ENCODE data around the gene PEX7. TPM values are rescaled to one million over a fixed set of nuclear protein-coding genes. Genes with fewer than 3 reads are reported as not detected.

Gene PEX7
- total and polyA plus RNA-seq, 2 donors from 2014 or later: 10.6 to 21.3 TPM

- Histone ChIP-seq H3K4me1 (ENCODE audit: control insufficient read depth in 2 of 3, insufficient read depth in 2 of 3, low read depth in 1 of 3, low read length in 3 of 3) (peaks cover 0 to 20% (median 11%) of the 10 kb centered on the region in 3 donors), H3K27me3 (ENCODE audit: control insufficient read depth, insufficient read depth, low read length) (no peaks in the 10 kb centered on the region), H3K9me3 (ENCODE audit: control insufficient read depth in 2 of 3, insufficient read depth in 1 of 3, low read length in 3 of 3) (no peaks in the 10 kb centered on the region), H3K27ac (ENCODE audit: low read depth in 2 of 2, low read length in 2 of 2) (no peak overlapping the region), H3K4me3 (ENCODE audit: low read length in 3 of 3) (no peak overlapping the region), H3K36me3 (ENCODE audit: control insufficient read depth in 2 of 3, insufficient read depth in 3 of 3, low read length in 3 of 3) (no peaks in the 10 kb centered on the region), H3K9ac (ENCODE audit: low read length in 3 of 3) (no peak overlapping the region)
- FAIRE-seq (no peak), DNase-seq (no peak)
- no peak for TF ChIP-seq CTCF (IDR thresholded peaks at IDR 0.05; ENCODE audit: borderline replicate concordance, extremely low read depth, insufficient read depth)
- intact Hi-C loops (cut with DNase I): no loop called here
Observed at GRCh38 chr6:136777651-136778050, 44.7 kb upstream of the PEX7 start.

GRCh38 chr6:136779682-136780081, 42.7 kb upstream of the PEX7 start:
- no peak for FAIRE-seq
- peaks cover 0 to 11% (median 9%) of the 10 kb centered on the region in 3 donors for H3K4me1 ChIP-seq (ENCODE audit: control insufficient read depth in 2 of 3, insufficient read depth in 2 of 3, low read depth in 1 of 3, low read length in 3 of 3)
- TF ChIP-seq CTCF (IDR thresholded peaks at IDR 0.05; ENCODE audit: borderline replicate concordance, extremely low read depth, insufficient read depth): no peak
- no peaks in the 10 kb centered on the region for H3K36me3 ChIP-seq (ENCODE audit: control insufficient read depth in 2 of 3, insufficient read depth in 3 of 3, low read length in 3 of 3)
- H3K27ac ChIP-seq (ENCODE audit: low read depth in 2 of 2, low read length in 2 of 2): no peak overlapping the region
- no peak overlapping the region for H3K4me3 ChIP-seq (ENCODE audit: low read length in 3 of 3)
- H3K27me3 ChIP-seq (ENCODE audit: control insufficient read depth, insufficient read depth, low read length): no peaks in the 10 kb centered on the region
- no peaks in the 10 kb centered on the region for H3K9me3 ChIP-seq (ENCODE audit: control insufficient read depth in 2 of 3, insufficient read depth in 1 of 3, low read length in 3 of 3)
- intact Hi-C loops (cut with DNase I): no loop called here
- no peak overlapping the region for H3K9ac ChIP-seq (ENCODE audit: low read length in 3 of 3)
- DNase-seq: no peak

GRCh38 chr6:136780972-136781371, 41.4 kb upstream of the PEX7 start:
- no peaks in the 10 kb centered on the region for H3K27me3 ChIP-seq (ENCODE audit: control insufficient read depth, insufficient read depth, low read length)
- peaks cover 0 to 15% (median 9%) of the 10 kb centered on the region in 3 donors for H3K4me1 ChIP-seq (ENCODE audit: control insufficient read depth in 2 of 3, insufficient read depth in 2 of 3, low read depth in 1 of 3, low read length in 3 of 3)
- no peaks in the 10 kb centered on the region for H3K36me3 ChIP-seq (ENCODE audit: control insufficient read depth in 2 of 3, insufficient read depth in 3 of 3, low read length in 3 of 3)
- H3K4me3 ChIP-seq (ENCODE audit: low read length in 3 of 3): no peak overlapping the region
- H3K27ac ChIP-seq (ENCODE audit: low read depth in 2 of 2, low read length in 2 of 2): no peak overlapping the region
- FAIRE-seq (no peak), DNase-seq (no peak)
- no peak overlapping the region for H3K9ac ChIP-seq (ENCODE audit: low read length in 3 of 3)
- intact Hi-C loops (cut with DNase I): no loop called here
- no peak for TF ChIP-seq CTCF (IDR thresholded peaks at IDR 0.05; ENCODE audit: borderline replicate concordance, extremely low read depth, insufficient read depth)
- no peaks in the 10 kb centered on the region for H3K9me3 ChIP-seq (ENCODE audit: control insufficient read depth in 2 of 3, insufficient read depth in 1 of 3, low read length in 3 of 3)

Measured in kidney (tissue), 14 donors.